ENCODE measurements around the gene SYNDIG1.

Gene SYNDIG1

DNA sequence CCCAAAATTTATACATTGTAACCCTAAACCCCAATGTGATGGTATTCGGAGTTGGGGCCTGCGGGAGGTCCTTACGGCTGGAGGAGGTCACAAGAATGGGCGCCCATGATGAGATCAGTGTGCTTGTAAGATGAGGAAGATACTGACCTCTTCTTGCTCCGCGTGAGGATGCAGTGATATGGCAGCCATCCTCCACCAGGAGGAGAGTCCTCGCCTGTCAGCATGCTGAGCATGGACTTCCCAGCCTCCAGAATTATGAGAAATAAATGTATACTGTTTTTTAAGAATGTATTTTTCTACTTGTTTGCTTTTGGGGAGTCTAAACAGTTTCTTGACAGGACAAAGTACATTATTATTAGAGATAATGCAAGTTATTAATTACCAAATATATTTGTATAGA, 8.7 kb upstream of the SYNDIG1 start:
- TF ChIP-seq, protein P1, sequence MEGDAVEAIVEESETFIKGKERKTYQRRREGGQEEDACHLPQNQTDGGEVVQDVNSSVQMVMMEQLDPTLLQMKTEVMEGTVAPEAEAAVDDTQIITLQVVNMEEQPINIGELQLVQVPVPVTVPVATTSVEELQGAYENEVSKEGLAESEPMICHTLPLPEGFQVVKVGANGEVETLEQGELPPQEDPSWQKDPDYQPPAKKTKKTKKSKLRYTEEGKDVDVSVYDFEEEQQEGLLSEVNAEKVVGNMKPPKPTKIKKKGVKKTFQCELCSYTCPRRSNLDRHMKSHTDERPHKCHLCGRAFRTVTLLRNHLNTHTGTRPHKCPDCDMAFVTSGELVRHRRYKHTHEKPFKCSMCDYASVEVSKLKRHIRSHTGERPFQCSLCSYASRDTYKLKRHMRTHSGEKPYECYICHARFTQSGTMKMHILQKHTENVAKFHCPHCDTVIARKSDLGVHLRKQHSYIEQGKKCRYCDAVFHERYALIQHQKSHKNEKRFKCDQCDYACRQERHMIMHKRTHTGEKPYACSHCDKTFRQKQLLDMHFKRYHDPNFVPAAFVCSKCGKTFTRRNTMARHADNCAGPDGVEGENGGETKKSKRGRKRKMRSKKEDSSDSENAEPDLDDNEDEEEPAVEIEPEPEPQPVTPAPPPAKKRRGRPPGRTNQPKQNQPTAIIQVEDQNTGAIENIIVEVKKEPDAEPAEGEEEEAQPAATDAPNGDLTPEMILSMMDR (IDR thresholded peaks at IDR 0.05; ENCODE audit: low read depth, low read length, missing control alignments), result no peak
- DNase-seq (ENCODE audit: low read depth), result no peak
- no peak overlapping the region for H3K4me3 ChIP-seq (ENCODE audit: low read depth, low read length)

DNA sequence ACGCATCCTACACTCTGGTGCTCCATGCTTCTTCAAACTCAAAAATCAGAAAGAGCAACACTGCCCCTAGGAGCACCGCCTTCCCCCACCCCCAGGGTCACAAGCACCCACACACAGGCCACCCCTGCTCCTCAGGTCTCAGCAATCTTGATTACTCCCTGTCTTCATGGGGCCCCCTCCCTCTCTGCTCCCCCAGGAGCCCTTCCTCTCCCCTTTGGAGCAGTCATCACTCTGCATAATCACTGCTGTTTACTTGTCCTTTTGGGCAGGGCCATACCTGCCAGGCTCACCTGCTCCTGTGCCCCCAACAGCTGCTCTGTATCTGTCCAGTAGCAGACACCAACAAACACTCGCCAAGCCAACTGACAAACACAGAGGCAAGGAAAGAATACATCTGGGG, 7.6 kb upstream of the SYNDIG1 start:
- no peak for DNase-seq (ENCODE audit: low read depth)
- H3K4me3 ChIP-seq (ENCODE audit: low read depth, low read length), result no peak overlapping the region
- TF ChIP-seq, protein P1 (IDR thresholded peaks at IDR 0.05; ENCODE audit: low read depth, low read length, missing control alignments), result no peak

DNA sequence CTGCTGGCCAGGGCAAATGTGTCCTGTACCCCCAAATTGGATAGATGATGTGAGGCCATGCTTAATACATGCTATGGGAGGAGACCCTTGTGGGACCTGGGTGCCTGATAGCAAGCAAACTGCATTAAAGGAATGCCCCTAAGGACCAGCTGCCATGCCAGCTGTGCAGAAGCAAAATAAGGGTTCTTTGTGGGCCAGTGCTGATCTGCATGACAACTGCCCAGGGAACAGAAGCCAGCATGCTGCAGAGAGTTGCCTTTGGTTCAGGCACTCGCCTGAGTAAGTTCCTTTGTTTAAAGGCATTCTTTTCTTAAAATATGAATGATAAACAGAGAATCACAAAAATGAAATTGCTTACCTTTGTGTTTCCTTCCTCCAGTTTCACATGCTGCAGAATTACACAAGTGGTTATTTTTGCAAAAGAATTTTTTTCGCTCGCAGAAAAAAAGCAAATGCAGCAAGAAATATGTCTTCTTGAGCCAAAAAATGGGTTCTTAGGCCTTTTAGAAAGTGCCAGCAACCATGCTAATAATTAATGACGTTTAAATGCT, 6.9 kb upstream of the SYNDIG1 start:
- no peak for DNase-seq (ENCODE audit: low read depth)
- H3K4me3 ChIP-seq (ENCODE audit: low read depth, low read length), result no peak overlapping the region
- TF ChIP-seq, protein P1 (IDR thresholded peaks at IDR 0.05; ENCODE audit: low read depth, low read length, missing control alignments), result no peak

DNA sequence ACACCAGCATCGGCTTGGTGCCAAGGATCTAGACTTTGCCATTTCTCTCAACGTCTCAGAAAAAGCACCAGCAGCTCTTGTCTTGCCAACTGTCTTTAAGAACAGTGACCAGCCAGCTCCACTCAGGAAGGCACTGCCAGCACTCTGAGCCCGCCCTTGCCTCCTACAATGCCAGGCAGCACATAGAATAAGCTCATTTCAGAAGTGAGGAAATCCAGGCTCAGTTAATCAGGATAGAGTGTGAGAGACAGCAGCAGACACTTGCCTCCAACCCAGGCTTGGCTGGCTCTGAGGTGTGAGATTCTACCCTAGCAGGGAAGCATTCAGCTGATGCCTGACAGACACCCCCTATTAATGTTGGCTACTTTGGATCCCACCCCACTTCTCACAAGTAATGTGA, 4.3 kb upstream of the SYNDIG1 start:
- TF ChIP-seq, protein P1 (IDR thresholded peaks at IDR 0.05; ENCODE audit: low read depth, low read length, missing control alignments), result no peak
- no peak for DNase-seq (ENCODE audit: low read depth)
- H3K4me3 ChIP-seq (ENCODE audit: low read depth, low read length), result no peak overlapping the region

DNA sequence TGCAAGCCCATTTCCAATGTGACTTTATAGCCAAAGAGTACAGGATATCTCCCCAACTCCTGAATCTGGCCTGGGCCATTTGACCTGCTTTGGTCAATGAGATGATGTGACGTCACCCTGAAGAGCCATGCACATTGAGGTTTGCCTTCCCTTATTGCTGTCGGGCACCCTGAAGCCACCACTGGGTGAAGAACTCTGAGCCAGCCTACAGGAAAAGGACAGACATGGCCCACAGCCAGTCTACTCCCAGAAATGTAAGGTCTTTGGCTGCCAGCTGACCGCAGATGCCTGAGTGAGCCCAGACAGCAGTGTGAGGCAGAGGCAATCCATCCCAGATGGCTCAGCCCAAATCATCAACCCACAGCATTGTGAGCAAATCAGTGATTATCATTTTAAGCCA, 3.7 kb upstream of the SYNDIG1 start:
- no peak overlapping the region for H3K4me3 ChIP-seq (ENCODE audit: low read depth, low read length)
- TF ChIP-seq, protein P1 (IDR thresholded peaks at IDR 0.05; ENCODE audit: low read depth, low read length, missing control alignments), result no peak
- DNase-seq (ENCODE audit: low read depth), result no peak

DNA sequence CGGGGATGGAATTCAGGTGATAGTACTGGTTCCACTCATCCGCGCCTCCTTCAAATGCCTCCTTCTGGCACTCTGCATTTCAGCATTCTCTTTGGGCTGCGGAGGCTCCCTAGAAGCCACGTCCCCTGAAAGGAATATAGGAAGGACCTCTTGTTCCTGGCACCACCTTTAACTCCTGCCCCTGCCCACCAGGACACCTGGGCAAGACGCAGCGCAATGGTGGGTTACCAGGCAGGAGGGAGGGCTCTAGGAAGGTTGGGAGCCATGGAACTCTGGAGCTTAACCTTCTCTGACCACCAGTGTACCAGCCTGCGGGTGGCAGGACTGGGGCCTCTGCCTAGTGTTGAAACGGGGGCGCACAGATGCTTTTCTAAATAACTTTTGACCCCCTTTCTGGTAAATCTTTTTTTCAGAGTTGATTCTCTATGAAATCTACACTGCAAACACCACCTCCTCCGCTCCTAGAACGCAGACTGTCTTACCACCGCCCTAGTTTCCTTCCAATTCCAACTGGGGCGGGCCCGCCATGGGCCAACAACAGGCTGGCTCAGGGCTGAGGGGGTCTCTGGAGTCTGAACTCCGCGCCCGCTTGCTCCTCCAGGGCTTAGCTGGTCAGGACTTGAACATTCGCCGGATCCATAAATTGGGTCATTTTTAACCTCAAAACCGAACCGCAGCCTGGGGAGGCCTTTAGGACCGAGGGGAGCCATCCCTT, 871 bp upstream of the SYNDIG1 start:
- no peak for DNase-seq (ENCODE audit: low read depth)
- TF ChIP-seq, protein P1 (IDR thresholded peaks at IDR 0.05; ENCODE audit: low read depth, low read length, missing control alignments), result no peak
- no peak overlapping the region for H3K4me3 ChIP-seq (ENCODE audit: low read depth, low read length)
